ENCODE measurements around the gene UROC1. TPM values are rescaled to one million over a fixed set of nuclear protein-coding genes. Genes with fewer than 3 reads are reported as not detected.

UROC1 gene
- total RNA-seq, 1 experiment from 2014 or later: not detected

- no CpG with 5 or more reads among the region's 13 CpGs for WGBS (ENCODE audit: extremely low coverage, insufficient read length, low lambda C conversion rate)
- H3K79me2 ChIP-seq (ENCODE audit: insufficient read depth, low read length): peaks cover under 1% of the 10 kb centered on the region; the same call in 1 of the 2 replicates
Measured at GRCh38 chr3:126468028-126468891, 49.3 kb downstream of the UROC1 start.

More at GRCh38 chr3:126468028-126468891, 49.3 kb downstream of the UROC1 start:
- no peak overlapping the region for H4K5ac ChIP-seq (ENCODE audit: insufficient read length, low read depth, low read length)
- no peak overlapping the region for H2BK20ac ChIP-seq (ENCODE audit: low read depth, low read length, poor library complexity, severe bottlenecking)
- no peak overlapping the region for H3K14ac ChIP-seq (ENCODE audit: insufficient read depth, low read length)
- H3K9ac ChIP-seq (ENCODE audit: extremely low read depth, insufficient read length, low read length): no peak overlapping the region
- no peak for DNase-seq
- H4K91ac ChIP-seq (ENCODE audit: insufficient read length, low read depth, low read length): no peak overlapping the region
- no peak overlapping the region for H3T11ph ChIP-seq (ENCODE audit: low read length)
- no peak overlapping the region for H4K8ac ChIP-seq (replicated peaks; ENCODE audit: insufficient read length, low read depth, low read length)
- no peaks in the 10 kb centered on the region; a peak in 1 of 5 replicates for H3K9me3 Mint-ChIP-seq
- H3K23ac ChIP-seq (ENCODE audit: insufficient read length, low read depth, low read length): no peak overlapping the region
- no peaks in the 10 kb centered on the region for H4K20me1 ChIP-seq (ENCODE audit: control insufficient read depth, insufficient read depth, insufficient read length)
- no peak overlapping the region for H3K4ac ChIP-seq (ENCODE audit: low read depth, low read length)
- H3K56ac ChIP-seq (ENCODE audit: insufficient read length, low read depth, low read length): no peak overlapping the region
- H3K27me3 Mint-ChIP-seq (ENCODE audit: low read depth): no peaks in the 10 kb centered on the region
- H2AFZ ChIP-seq (ENCODE audit: low read length): no peak overlapping the region
- H3K27me3 ChIP-seq (ENCODE audit: insufficient read depth, low read length): no peaks in the 10 kb centered on the region
- H3K4me1 ChIP-seq (ENCODE audit: insufficient read depth, low read length): peaks cover 2% of the 10 kb centered on the region; the same call in 1 of the 2 replicates
- H2BK12ac ChIP-seq (ENCODE audit: insufficient read length, low read depth, low read length): no peak overlapping the region
- no peak overlapping the region for H3K18ac ChIP-seq (ENCODE audit: insufficient read length, low read depth, low read length)
- H2BK5ac ChIP-seq (ENCODE audit: insufficient read length, low read length): no peak overlapping the region
- H3K4me1 Mint-ChIP-seq: peaks cover 12% of the 10 kb centered on the region in 2 experiments
- H2BK120ac ChIP-seq (ENCODE audit: low read depth, low read length, poor library complexity, severe bottlenecking): no peak overlapping the region
- H3K36me3 Mint-ChIP-seq (ENCODE audit: insufficient read depth in 1 of 3, low read depth in 3 of 3): peaks cover 51 to 80% (median 74%) of the 10 kb centered on the region in 3 experiments; a peak in 6 of 7 replicates
- no peaks in the 10 kb centered on the region for H3K9me3 ChIP-seq (ENCODE audit: control insufficient read depth, low read depth, low read length)
- H3K79me1 ChIP-seq (ENCODE audit: insufficient read depth, low read depth, low read length, poor library complexity, severe bottlenecking): peaks cover 10% of the 10 kb centered on the region
- H3K4me3 Mint-ChIP-seq: no peak overlapping the region
- peak overlapping the region; percentile 13 to 92 (median 84); a peak in 4 of 7 replicates for H3K27ac Mint-ChIP-seq
- H2AK5ac ChIP-seq (ENCODE audit: insufficient read length, low read length): no peak overlapping the region
- no peak overlapping the region for H3K27ac ChIP-seq (ENCODE audit: insufficient read length, low read depth, low read length)
- no peaks in the 10 kb centered on the region for H3K23me2 ChIP-seq (ENCODE audit: insufficient read length, low read depth, low read length, poor library complexity, severe bottlenecking)
- no peak for TF ChIP-seq CTCF (conservative IDR thresholded peaks at IDR 0.05)
- H2BK15ac ChIP-seq (ENCODE audit: low read depth, low read length): no peak overlapping the region
- H3K4me2 ChIP-seq (ENCODE audit: insufficient read depth, insufficient read length, low read length): no peak overlapping the region
